ENCODE data around the gene SH2D6.

DNA sequence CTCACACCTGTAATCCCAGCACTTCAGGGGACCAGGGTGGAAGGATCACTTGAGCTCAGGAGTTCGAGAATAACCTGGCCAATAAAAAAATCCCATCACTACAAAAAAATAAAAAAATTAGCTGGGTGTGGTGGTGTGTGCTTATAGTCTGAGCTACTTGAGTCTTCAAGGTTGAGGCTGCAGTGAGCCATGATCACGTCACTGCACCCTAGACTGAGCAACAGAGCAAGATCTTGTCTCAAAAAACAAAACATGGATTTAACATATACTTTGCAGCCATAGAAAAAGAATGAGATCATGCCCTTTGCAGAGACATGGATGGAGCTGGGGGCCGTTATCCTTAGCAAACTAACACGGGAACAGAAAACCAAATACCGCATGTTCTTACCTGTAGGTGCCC lies 22.2 kb downstream of the SH2D6 start:
- TF ChIP-seq, protein P1, sequence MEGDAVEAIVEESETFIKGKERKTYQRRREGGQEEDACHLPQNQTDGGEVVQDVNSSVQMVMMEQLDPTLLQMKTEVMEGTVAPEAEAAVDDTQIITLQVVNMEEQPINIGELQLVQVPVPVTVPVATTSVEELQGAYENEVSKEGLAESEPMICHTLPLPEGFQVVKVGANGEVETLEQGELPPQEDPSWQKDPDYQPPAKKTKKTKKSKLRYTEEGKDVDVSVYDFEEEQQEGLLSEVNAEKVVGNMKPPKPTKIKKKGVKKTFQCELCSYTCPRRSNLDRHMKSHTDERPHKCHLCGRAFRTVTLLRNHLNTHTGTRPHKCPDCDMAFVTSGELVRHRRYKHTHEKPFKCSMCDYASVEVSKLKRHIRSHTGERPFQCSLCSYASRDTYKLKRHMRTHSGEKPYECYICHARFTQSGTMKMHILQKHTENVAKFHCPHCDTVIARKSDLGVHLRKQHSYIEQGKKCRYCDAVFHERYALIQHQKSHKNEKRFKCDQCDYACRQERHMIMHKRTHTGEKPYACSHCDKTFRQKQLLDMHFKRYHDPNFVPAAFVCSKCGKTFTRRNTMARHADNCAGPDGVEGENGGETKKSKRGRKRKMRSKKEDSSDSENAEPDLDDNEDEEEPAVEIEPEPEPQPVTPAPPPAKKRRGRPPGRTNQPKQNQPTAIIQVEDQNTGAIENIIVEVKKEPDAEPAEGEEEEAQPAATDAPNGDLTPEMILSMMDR (IDR thresholded peaks at IDR 0.05) = no peak
- no peak for TF ChIP-seq POLR2A (IDR thresholded peaks at IDR 0.05)

Data from heart left ventricle (tissue), 13 donors.